ENCODE results near the gene TUBA4A. TPM values are rescaled to one million over a fixed set of nuclear protein-coding genes. Genes with fewer than 3 reads are reported as not detected.
A peak's percentile ranks its signal among the peaks of the same experiment; 100 is the strongest.

TUBA4A gene
- total and polyA plus RNA-seq, 2 experiments from 2014 or later = 44.3 to 77.7 TPM

DNA sequence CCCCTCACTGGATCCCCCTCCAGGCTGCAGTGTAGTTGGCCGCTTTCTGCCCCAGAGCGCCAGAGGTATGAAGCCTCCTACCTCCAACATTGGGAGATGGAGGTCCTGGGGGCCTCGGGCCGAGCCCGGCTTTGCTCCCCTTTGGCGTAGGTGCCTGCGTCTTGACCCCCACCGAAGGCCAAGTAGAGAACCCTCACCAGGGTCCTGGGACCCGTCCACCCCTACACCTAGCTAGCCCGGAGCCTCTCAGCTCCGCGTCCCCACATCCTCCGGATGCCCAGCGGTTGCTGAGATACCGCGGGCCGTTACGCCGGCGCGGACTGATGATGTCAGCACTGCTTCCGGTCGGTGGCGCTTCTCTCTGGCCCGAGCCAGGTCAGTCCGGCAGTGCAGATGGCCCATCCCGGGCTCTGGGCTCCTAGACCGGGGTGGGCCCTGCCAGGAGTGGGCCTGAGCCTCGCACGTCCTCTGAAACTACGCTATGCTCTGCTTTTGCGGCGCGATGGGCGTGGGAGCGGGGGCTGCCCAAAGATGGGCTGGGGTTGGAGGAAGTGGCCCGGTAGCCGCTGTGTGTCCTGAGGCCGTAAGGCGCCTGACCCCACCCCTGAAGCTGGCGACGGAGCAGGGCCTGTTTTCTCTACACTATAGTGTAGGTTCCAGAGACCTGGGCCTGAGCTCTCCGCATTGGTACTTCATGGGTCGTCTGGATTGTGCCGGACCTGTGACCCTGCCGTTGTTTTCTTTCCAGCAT lies 8.4 kb downstream of the TUBA4A start, which contains the start of the genes GLB1L and STK16:
TSS of gene GLB1L (minus strand) at position 297 of the 751 bp plus-strand sequence. CDS start 1,871 bp downstream, outside the sequence.
TSS of gene STK16 (plus strand) at position 332 of the 751 bp plus-strand sequence. CDS start 521 bp downstream, outside the sequence.
- no peaks in the 10 kb centered on the region for H3F3A ChIP-seq (replicated peaks; ENCODE audit: low read depth)
- Mint-ChIP-seq H3K4me1 (peaks cover 26% of the 10 kb centered on the region), H3K4me3 (peak within 1 kb of the TSS; percentile 96), H3K27me3 (ENCODE audit: insufficient read depth, low read depth, poor library complexity) (peaks cover 8% of the 10 kb centered on the region), H3K9me3 (no peaks in the 10 kb centered on the region), H3K36me3 (ENCODE audit: low read depth) (peaks cover 27% of the 10 kb centered on the region), H3K27ac (peak within 1 kb of the TSS; percentile 97)
- ATAC-seq = peak; percentile 89
- peak within 1 kb of the TSS; percentile 83 for H3K4me3 ChIP-seq
- H2AFZ ChIP-seq = peak within 1 kb of the TSS; percentile 91; the same call in 1 of the 2 replicates
- no peaks in the 10 kb centered on the region for H3K9me2 ChIP-seq (ENCODE audit: insufficient read depth)
- H3K27me3 ChIP-seq (ENCODE audit: insufficient read depth) = no peaks in the 10 kb centered on the region
- 0 out of 2 replicates have a peak, but pooled peaks cover 4% of the 10 kb centered on the region for H3K79me2 ChIP-seq (replicated peaks; ENCODE audit: insufficient read depth)
- peaks cover 8% of the 10 kb centered on the region for H3K4me1 ChIP-seq (ENCODE audit: insufficient read depth)
- peak; percentile 98 for DNase-seq (ENCODE audit: low spot score)
- peaks cover 3% of the 10 kb centered on the region; the same call in 1 of the 2 replicates for H3K36me3 ChIP-seq (ENCODE audit: insufficient read depth)
- peak within 1 kb of the TSS; percentile 75 for H3K27ac ChIP-seq (ENCODE audit: low read depth)
- H3K4me2 ChIP-seq = peak within 1 kb of the TSS; percentile 95
- no peaks in the 10 kb centered on the region for H4K20me1 ChIP-seq (replicated peaks; ENCODE audit: insufficient read depth)
- TF ChIP-seq EZH2 (IDR thresholded peaks at IDR 0.05; ENCODE audit: low read depth, unreplicated experiment) (no peak), CREB1 (CRISPR knock-in tag; IDR thresholded peaks at IDR 0.05; ENCODE audit: low read depth) (peak; percentile 97), ZNF114 (CRISPR knock-in tag; IDR thresholded peaks at IDR 0.05) (no peak), POLR2AphosphoS5 (IDR thresholded peaks at IDR 0.05; ENCODE audit: low read depth) (peak; percentile 91), JUNB (IDR thresholded peaks at IDR 0.05; ENCODE audit: unreplicated experiment) (no peak), STAT1 (IDR thresholded peaks at IDR 0.05; ENCODE audit: unreplicated experiment) (no peak), EZH2phosphoT487 (IDR thresholded peaks at IDR 0.05; ENCODE audit: unreplicated experiment) (no peak), ZNF331 (CRISPR knock-in tag; IDR thresholded peaks at IDR 0.05; ENCODE audit: low read depth) (no peak), NANOG (IDR thresholded peaks at IDR 0.05; ENCODE audit: borderline replicate concordance) (no peak)
- TF ChIP-seq, protein P1, sequence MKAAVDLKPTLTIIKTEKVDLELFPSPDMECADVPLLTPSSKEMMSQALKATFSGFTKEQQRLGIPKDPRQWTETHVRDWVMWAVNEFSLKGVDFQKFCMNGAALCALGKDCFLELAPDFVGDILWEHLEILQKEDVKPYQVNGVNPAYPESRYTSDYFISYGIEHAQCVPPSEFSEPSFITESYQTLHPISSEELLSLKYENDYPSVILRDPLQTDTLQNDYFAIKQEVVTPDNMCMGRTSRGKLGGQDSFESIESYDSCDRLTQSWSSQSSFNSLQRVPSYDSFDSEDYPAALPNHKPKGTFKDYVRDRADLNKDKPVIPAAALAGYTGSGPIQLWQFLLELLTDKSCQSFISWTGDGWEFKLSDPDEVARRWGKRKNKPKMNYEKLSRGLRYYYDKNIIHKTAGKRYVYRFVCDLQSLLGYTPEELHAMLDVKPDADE (IDR thresholded peaks at IDR 0.05) = peak; percentile 84
- TF ChIP-seq, protein P2, sequence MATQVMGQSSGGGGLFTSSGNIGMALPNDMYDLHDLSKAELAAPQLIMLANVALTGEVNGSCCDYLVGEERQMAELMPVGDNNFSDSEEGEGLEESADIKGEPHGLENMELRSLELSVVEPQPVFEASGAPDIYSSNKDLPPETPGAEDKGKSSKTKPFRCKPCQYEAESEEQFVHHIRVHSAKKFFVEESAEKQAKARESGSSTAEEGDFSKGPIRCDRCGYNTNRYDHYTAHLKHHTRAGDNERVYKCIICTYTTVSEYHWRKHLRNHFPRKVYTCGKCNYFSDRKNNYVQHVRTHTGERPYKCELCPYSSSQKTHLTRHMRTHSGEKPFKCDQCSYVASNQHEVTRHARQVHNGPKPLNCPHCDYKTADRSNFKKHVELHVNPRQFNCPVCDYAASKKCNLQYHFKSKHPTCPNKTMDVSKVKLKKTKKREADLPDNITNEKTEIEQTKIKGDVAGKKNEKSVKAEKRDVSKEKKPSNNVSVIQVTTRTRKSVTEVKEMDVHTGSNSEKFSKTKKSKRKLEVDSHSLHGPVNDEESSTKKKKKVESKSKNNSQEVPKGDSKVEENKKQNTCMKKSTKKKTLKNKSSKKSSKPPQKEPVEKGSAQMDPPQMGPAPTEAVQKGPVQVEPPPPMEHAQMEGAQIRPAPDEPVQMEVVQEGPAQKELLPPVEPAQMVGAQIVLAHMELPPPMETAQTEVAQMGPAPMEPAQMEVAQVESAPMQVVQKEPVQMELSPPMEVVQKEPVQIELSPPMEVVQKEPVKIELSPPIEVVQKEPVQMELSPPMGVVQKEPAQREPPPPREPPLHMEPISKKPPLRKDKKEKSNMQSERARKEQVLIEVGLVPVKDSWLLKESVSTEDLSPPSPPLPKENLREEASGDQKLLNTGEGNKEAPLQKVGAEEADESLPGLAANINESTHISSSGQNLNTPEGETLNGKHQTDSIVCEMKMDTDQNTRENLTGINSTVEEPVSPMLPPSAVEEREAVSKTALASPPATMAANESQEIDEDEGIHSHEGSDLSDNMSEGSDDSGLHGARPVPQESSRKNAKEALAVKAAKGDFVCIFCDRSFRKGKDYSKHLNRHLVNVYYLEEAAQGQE (IDR thresholded peaks at IDR 0.05; ENCODE audit: unreplicated experiment) = no peak
- TF ChIP-seq, protein P3, sequence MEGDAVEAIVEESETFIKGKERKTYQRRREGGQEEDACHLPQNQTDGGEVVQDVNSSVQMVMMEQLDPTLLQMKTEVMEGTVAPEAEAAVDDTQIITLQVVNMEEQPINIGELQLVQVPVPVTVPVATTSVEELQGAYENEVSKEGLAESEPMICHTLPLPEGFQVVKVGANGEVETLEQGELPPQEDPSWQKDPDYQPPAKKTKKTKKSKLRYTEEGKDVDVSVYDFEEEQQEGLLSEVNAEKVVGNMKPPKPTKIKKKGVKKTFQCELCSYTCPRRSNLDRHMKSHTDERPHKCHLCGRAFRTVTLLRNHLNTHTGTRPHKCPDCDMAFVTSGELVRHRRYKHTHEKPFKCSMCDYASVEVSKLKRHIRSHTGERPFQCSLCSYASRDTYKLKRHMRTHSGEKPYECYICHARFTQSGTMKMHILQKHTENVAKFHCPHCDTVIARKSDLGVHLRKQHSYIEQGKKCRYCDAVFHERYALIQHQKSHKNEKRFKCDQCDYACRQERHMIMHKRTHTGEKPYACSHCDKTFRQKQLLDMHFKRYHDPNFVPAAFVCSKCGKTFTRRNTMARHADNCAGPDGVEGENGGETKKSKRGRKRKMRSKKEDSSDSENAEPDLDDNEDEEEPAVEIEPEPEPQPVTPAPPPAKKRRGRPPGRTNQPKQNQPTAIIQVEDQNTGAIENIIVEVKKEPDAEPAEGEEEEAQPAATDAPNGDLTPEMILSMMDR (conservative IDR thresholded peaks at IDR 0.05; ENCODE audit: low read depth in 2 of 2) = no peak
- TF ChIP-seq, protein P4, sequence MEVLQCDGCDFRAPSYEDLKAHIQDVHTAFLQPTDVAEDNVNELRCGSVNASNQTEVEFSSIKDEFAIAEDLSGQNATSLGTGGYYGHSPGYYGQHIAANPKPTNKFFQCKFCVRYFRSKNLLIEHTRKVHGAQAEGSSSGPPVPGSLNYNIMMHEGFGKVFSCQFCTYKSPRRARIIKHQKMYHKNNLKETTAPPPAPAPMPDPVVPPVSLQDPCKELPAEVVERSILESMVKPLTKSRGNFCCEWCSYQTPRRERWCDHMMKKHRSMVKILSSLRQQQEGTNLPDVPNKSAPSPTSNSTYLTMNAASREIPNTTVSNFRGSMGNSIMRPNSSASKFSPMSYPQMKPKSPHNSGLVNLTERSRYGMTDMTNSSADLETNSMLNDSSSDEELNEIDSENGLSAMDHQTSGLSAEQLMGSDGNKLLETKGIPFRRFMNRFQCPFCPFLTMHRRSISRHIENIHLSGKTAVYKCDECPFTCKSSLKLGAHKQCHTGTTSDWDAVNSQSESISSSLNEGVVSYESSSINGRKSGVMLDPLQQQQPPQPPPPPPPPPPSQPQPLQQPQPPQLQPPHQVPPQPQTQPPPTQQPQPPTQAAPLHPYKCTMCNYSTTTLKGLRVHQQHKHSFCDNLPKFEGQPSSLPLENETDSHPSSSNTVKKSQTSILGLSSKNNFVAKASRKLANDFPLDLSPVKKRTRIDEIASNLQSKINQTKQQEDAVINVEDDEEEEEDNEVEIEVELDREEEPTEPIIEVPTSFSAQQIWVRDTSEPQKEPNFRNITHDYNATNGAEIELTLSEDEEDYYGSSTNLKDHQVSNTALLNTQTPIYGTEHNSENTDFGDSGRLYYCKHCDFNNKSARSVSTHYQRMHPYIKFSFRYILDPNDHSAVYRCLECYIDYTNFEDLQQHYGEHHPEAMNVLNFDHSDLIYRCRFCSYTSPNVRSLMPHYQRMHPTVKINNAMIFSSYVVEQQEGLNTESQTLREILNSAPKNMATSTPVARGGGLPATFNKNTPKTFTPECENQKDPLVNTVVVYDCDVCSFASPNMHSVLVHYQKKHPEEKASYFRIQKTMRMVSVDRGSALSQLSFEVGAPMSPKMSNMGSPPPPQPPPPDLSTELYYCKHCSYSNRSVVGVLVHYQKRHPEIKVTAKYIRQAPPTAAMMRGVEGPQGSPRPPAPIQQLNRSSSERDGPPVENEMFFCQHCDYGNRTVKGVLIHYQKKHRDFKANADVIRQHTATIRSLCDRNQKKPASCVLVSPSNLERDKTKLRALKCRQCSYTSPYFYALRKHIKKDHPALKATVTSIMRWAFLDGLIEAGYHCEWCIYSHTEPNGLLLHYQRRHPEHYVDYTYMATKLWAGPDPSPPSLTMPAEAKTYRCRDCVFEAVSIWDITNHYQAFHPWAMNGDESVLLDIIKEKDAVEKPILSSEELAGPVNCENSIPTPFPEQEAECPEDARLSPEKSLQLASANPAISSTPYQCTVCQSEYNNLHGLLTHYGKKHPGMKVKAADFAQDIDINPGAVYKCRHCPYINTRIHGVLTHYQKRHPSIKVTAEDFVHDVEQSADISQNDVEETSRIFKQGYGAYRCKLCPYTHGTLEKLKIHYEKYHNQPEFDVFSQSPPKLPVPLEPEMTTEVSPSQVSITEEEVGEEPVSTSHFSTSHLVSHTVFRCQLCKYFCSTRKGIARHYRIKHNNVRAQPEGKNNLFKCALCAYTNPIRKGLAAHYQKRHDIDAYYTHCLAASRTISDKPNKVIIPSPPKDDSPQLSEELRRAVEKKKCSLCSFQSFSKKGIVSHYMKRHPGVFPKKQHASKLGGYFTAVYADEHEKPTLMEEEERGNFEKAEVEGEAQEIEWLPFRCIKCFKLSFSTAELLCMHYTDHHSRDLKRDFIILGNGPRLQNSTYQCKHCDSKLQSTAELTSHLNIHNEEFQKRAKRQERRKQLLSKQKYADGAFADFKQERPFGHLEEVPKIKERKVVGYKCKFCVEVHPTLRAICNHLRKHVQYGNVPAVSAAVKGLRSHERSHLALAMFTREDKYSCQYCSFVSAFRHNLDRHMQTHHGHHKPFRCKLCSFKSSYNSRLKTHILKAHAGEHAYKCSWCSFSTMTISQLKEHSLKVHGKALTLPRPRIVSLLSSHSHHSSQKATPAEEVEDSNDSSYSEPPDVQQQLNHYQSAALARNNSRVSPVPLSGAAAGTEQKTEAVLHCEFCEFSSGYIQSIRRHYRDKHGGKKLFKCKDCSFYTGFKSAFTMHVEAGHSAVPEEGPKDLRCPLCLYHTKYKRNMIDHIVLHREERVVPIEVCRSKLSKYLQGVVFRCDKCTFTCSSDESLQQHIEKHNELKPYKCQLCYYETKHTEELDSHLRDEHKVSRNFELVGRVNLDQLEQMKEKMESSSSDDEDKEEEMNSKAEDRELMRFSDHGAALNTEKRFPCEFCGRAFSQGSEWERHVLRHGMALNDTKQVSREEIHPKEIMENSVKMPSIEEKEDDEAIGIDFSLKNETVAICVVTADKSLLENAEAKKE (CRISPR knock-in tag; IDR thresholded peaks at IDR 0.05) = no peak
